NB4 (cell line): Measurements from ENCODE around the gene ATRNL1.

Experiments
- MYC ChIP-seq: IDR thresholded peaks from 2 replicates; pipeline ENCODE4 v1.6.1; 2011; ENCODE audit warnings: low read depth, low read length
- POLR2A ChIP-seq: IDR thresholded peaks from 2 replicates; pipeline ENCODE4 v1.6.1; 2011; ENCODE audit warnings: mild to moderate bottlenecking; ENCODE audit not compliant: insufficient read length; ENCODE audit errors: extremely low read depth
- TF ChIP-seq, protein P1 (sequence below): IDR thresholded peaks from one replicate; pipeline ENCODE4 v1.5.1; 2012; ENCODE audit warnings: low read depth, low read length

DNA sequence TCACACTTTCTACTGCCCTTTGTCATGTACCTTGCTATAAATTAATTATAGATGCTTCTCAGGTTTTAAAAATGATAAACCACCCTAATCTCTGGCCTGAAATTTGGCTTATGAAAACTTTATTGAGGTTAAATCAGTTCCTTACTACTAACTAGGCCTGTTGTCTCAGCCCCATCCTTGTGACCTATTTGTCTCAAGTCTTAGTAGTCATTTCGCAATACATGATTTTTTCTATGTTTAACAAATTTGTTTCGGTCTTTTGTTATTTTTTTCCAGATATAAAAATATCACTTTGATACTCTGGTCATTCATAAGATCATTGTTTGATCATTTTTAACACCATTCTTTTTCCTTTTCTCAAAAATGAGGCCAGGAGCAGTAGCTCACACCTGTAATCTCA lies 768.3 kb downstream of the ATRNL1 start:
- TF ChIP-seq, protein P1, sequence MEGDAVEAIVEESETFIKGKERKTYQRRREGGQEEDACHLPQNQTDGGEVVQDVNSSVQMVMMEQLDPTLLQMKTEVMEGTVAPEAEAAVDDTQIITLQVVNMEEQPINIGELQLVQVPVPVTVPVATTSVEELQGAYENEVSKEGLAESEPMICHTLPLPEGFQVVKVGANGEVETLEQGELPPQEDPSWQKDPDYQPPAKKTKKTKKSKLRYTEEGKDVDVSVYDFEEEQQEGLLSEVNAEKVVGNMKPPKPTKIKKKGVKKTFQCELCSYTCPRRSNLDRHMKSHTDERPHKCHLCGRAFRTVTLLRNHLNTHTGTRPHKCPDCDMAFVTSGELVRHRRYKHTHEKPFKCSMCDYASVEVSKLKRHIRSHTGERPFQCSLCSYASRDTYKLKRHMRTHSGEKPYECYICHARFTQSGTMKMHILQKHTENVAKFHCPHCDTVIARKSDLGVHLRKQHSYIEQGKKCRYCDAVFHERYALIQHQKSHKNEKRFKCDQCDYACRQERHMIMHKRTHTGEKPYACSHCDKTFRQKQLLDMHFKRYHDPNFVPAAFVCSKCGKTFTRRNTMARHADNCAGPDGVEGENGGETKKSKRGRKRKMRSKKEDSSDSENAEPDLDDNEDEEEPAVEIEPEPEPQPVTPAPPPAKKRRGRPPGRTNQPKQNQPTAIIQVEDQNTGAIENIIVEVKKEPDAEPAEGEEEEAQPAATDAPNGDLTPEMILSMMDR, result no peak
- TF ChIP-seq MYC (no peak), POLR2A (no peak)
